Gastrocnemius medialis (tissue), 4 donors: Measurements from ENCODE around the gene RBPJ. TPM values are rescaled to one million over a fixed set of nuclear protein-coding genes. Genes with fewer than 3 reads are reported as not detected.

ENCODE experiments used
- ATAC-seq, 2 donors: fragments of 150-250 bp; one replicate each; pipeline ENCODE4 v1.9.1; 2016
- DNase-seq, 2 donors: peaks; one replicate each; pipeline ENCODE4 v3.0.0-alpha.2; 2019
- H3K27ac ChIP-seq, 4 donors: fragments of 200-600 bp; sonication (generic); 1 replicate in 1 of 4; 2 replicates in 3 of 4; pipeline ENCODE4 v1.5.1; 2016 to 2018; ENCODE audit warnings: mild to moderate bottlenecking in 2 of 4, moderate library complexity in 1 of 4
- H3K27me3 ChIP-seq, 3 donors: fragments of 200-600 bp; sonication (generic) in 2 of 3; 1 replicate in 1 of 3; 2 replicates in 2 of 3; pipeline versions ENCODE4 v1.5.1 to v1.6.0; 2016 to 2019; ENCODE audit warnings: mild to moderate bottlenecking in 1 of 3, moderate library complexity in 1 of 3
- H3K36me3 ChIP-seq, 2 donors: fragments of 200-600 bp; sonication (generic) in 1 of 2; one replicate each; pipeline ENCODE4 v1.5.1; 2017 to 2018
- H3K4me1 ChIP-seq, 2 donors: fragments of 200-600 bp; sonication (generic) in 1 of 2; one replicate each; pipeline ENCODE4 v1.5.1; 2016 to 2017; ENCODE audit warnings: mild to moderate bottlenecking in 2 of 2
- H3K4me3 ChIP-seq, 4 donors: fragments of 200-600 bp; sonication (generic) in 3 of 4; 1 replicate in 1 of 4; 2 replicates in 3 of 4; pipeline ENCODE4 v1.5.1; 2016 to 2019; ENCODE audit warnings: mild to moderate bottlenecking in 2 of 4
- H3K9me3 ChIP-seq, 3 donors: fragments of 200-600 bp; sonication (generic) in 2 of 3; 1 replicate in 1 of 3; 2 replicates in 2 of 3; pipeline ENCODE4 v1.5.1; 2016 to 2019
- POLR2A ChIP-seq, 2 donors: fragments of 450-650 bp; IDR thresholded peaks; one replicate each; pipeline ENCODE4 v1.6.1; 2017; ENCODE audit warnings: antibody characterized with exemption in 2 of 2, mild to moderate bottlenecking in 2 of 2, moderate library complexity in 2 of 2
- in situ Hi-C, 4 donors: fragments of 200-750 bp; cut with MboI; loops; one replicate each; pipeline versions ENCODE4 v1.15.0 to v1.8.0; 2017; ENCODE audit warnings: low sequenced_read_pairs in 4 of 4
- intact Hi-C: fragments of 100-400 bp; cut with DNase I; formaldehyde crosslinking; loops from one replicate; pipeline ENCODE4 v1.15.1; 2023; ENCODE audit warnings: low total_unique reads
- total RNA-seq, 4 donors: library from RNA; depleted of rRNA; stranded (reverse); fragments of >200 nt; gene quantifications; one replicate each; pipeline versions ENCODE4 v1.1.0 to v1.2.3, GENCODE V29; 2016
- TF ChIP-seq, protein P1 (sequence below), 5 experiments: fragments of 450-650 bp in 3 of 5; fragments of 200-600 bp in 2 of 5; sonication (generic) in 2 of 5; IDR thresholded peaks in 4 of 5; conservative IDR thresholded peaks in 1 of 5; 1 replicate in 4 of 5; 2 replicates in 1 of 5; pipeline ENCODE4 v1.5.1; 2016 to 2019; ENCODE audit warnings: antibody characterized with exemption in 5 of 5, mild to moderate bottlenecking in 3 of 5, moderate library complexity in 3 of 5

RBPJ gene
- total RNA-seq, 4 donors from 2014 or later = 22.8 to 73.3 (median 37.1) TPM

DNA sequence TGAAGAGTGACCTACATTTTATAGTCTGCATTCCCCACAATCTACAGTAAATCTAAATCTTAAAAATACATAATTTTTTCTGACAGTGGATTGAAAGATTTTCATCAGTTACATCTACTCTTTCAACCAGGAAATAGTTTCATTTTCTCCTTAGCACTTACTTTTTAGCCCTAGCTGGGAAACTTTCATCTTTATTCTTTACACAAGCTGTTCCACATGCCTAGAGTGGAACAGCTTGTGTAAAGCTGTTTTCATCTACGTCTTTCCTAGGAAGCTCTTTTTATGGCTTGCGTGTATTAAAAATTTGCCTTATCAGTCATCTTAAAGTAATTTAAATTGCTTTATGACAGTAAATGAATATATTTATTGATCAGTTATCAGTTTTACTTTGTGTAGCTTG, 40.5 kb downstream of the RBPJ start:
- in situ Hi-C loops (no loop called here), intact Hi-C loops (no loop called here)
- Histone ChIP-seq H3K9me3 (no peaks in the 10 kb centered on the region), H3K36me3 (no peaks in the 10 kb centered on the region), H3K27ac (no peak overlapping the region), H3K4me1 (peaks cover 22 to 27% of the 10 kb centered on the region in 2 donors), H3K27me3 (no peaks in the 10 kb centered on the region), H3K4me3 (no peak overlapping the region)
- TF ChIP-seq, protein P1, sequence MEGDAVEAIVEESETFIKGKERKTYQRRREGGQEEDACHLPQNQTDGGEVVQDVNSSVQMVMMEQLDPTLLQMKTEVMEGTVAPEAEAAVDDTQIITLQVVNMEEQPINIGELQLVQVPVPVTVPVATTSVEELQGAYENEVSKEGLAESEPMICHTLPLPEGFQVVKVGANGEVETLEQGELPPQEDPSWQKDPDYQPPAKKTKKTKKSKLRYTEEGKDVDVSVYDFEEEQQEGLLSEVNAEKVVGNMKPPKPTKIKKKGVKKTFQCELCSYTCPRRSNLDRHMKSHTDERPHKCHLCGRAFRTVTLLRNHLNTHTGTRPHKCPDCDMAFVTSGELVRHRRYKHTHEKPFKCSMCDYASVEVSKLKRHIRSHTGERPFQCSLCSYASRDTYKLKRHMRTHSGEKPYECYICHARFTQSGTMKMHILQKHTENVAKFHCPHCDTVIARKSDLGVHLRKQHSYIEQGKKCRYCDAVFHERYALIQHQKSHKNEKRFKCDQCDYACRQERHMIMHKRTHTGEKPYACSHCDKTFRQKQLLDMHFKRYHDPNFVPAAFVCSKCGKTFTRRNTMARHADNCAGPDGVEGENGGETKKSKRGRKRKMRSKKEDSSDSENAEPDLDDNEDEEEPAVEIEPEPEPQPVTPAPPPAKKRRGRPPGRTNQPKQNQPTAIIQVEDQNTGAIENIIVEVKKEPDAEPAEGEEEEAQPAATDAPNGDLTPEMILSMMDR (IDR thresholded peaks at IDR 0.05 in 4 of 5, conservative IDR thresholded peaks at IDR 0.05 in 1 of 5) = no peak
- no peak for TF ChIP-seq POLR2A (IDR thresholded peaks at IDR 0.05)
- no peak for DNase-seq
- no peak for ATAC-seq

DNA sequence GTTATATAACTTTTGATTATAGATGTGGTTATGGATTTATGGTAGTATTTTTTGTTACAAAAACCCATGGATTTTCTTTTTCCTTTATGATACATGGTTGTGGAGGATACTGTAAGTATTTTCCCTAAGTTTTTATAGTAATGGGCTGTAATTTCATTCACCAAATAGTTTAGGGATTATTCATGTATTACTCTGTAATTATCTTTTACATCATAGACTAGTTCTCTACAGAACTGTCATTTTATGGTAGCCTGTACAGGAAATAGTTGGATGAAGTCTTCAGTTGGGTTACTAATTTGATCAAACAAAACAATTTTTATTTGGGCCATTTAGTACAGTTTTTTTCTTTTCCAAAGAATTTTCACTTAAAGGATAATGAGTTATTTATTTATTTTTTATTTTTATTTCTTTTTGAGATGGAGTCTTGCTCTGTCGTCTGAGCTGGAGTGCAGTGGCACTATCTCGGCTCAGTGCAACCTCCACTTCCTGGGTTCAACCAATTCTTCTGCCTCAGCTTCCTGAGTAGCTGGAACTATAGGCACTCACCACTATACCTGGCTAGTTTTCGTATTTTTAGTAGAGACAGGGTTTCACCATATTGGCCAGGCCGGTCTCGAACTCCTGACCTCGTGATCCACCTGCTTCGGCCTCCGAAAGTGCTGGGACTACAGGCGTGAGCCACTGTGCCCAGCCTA, 42.1 kb downstream of the RBPJ start:
- TF ChIP-seq, protein P1 (IDR thresholded peaks at IDR 0.05 in 4 of 5, conservative IDR thresholded peaks at IDR 0.05 in 1 of 5) = no peak
- TF ChIP-seq POLR2A (IDR thresholded peaks at IDR 0.05) = no peak
- intact Hi-C loops (no loop called here), in situ Hi-C loops (no loop called here)
- Histone ChIP-seq H3K27me3 (no peaks in the 10 kb centered on the region), H3K9me3 (no peaks in the 10 kb centered on the region), H3K4me1 (peaks cover 18 to 32% of the 10 kb centered on the region in 2 donors), H3K36me3 (no peaks in the 10 kb centered on the region), H3K27ac (no peak overlapping the region), H3K4me3 (no peak overlapping the region)
- DNase-seq (no peak), ATAC-seq (no peak)

DNA sequence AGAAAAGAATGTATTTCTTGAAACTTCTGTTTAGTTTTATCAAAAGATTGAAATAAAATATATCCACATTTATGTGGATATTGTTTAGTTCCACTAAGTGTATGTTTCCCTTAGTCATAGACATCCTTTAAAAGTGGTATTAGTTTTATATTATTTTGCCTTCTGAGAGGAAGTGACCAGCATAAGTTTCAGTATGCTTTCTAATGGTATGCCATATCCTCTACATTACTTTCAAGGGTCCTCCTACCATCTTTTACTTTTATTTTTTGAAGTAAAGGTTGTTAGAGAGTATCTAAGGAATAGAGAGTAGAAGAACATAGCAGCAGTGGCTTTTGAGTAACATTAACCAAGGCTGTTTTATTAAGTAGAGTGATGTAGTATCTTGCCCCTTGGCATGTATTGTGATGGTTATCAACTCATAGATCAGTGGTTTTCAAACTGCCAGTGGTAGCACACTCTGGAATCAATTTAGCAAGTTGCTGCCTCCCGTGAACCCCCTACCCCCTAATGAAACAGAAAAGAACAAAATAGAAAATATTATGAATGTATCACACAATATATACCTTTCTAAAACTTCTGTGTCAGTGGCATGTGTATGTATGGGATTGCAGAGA, 44.8 kb downstream of the RBPJ start:
- DNase-seq = no peak
- in situ Hi-C loops (no loop called here), intact Hi-C loops (no loop called here)
- H3K36me3 ChIP-seq = no peaks in the 10 kb centered on the region
- H3K27ac ChIP-seq = no peak overlapping the region
- ATAC-seq = no peak
- H3K27me3 ChIP-seq = no peaks in the 10 kb centered on the region
- no peak overlapping the region for H3K4me3 ChIP-seq
- no peaks in the 10 kb centered on the region for H3K9me3 ChIP-seq
- H3K4me1 ChIP-seq = peaks cover 11 to 28% of the 10 kb centered on the region in 2 donors
- TF ChIP-seq, protein P1 (IDR thresholded peaks at IDR 0.05 in 4 of 5, conservative IDR thresholded peaks at IDR 0.05 in 1 of 5) = no peak
- TF ChIP-seq POLR2A (IDR thresholded peaks at IDR 0.05) = no peak

DNA sequence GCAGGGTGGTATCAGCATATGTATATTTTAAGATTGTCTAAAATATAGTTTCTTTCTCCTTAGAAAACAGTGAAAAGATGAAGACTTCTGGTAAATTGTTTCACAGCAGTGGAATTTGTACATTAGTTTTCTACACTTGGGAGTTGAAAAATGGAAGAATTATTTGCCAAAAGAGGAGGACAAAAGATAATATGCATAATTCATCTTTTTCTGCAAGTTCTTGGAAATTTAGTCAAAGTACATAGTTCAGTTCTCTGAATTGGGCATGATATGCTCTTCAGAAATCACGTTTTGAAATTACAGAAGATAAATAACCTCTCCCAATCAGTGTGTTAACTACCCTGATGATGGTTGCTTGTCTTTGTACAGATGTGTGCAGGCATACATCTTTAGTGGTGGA, 47.0 kb downstream of the RBPJ start:
- in situ Hi-C loops (no loop called here), intact Hi-C loops (no loop called here)
- no peak for DNase-seq
- Histone ChIP-seq H3K9me3 (no peaks in the 10 kb centered on the region), H3K27ac (no peak overlapping the region), H3K36me3 (no peaks in the 10 kb centered on the region), H3K27me3 (no peaks in the 10 kb centered on the region), H3K4me3 (no peak overlapping the region), H3K4me1 (peaks cover 17 to 24% of the 10 kb centered on the region in 2 donors)
- ATAC-seq = no peak
- TF ChIP-seq, protein P1 (IDR thresholded peaks at IDR 0.05 in 4 of 5, conservative IDR thresholded peaks at IDR 0.05 in 1 of 5) = no peak
- no peak for TF ChIP-seq POLR2A (IDR thresholded peaks at IDR 0.05)
